Measurements from ENCODE around the gene MARCHF3. TPM values are rescaled to one million over a fixed set of nuclear protein-coding genes. Genes with fewer than 3 reads are reported as not detected.
"Not testable (repeated sequence)": the region's sequence is repeated elsewhere in the genome, so short reads cannot be mapped to it uniquely, and the experiment has no call there.

The MARCHF3 gene
- polyA plus RNA-seq, 3 donors: 2.8 to 37.9 (median 29.9) TPM

DNA sequence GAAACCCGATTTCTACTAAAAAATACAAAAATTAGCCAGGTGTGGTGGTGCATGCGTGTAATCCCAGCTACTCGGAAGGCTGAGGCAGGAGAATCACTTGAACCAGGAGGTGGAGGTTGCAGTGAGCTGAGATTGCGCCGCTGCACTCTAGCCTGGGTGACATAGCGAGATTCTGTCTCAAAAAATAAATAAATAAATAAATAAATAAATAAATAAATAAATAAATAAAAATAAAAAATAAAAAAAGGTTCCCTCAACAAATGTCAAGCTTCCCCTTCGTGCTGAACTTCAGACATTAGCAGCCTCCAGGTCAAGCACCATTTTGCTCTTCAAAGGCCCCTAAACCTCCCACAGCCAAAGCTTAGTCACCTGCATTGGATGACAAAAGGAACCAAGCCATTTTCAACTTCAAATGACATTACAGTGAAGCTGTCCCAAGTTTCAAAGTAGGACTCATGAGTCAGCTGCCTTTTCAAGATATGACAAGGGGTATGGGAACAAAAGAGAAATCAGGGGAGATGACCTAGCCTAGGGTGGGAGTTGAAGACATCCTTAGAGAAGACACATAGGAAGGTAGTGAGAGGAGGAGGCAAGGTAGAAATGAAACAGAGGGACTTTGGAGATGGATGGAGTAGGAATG, 6.7 kb downstream of the MARCHF3 start:
- WGBS, 3 donors: 94 to 97% (median 97%) methylated on average over 7 of the region's 7 CpGs
- H3K27ac ChIP-seq (ENCODE audit: low read depth, low read length): not testable (repeated sequence)

DNA sequence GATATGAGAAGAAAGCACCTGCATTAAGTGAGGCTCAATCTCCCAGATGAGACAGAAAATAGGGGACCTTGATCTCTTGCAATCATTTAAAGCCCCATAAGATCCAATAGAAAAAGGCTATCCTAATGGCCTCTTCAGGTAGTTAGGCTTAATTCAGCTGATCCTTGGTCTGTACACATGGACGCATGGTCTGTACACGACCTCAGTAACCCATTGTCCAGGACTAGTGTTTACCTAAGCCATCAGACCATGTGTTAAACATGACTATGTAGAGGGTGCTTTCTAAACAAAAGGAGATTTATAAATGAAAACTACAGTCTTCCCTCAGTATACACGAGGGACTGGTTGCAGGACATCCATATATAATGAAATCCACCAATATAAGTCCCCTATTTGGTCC, 7.5 kb downstream of the MARCHF3 start:
- H3K27ac ChIP-seq (ENCODE audit: low read depth, low read length): no peak overlapping the region
- 78 to 95% (median 93%) methylated on average over 3 of the region's 3 CpGs for WGBS, 3 donors

DNA sequence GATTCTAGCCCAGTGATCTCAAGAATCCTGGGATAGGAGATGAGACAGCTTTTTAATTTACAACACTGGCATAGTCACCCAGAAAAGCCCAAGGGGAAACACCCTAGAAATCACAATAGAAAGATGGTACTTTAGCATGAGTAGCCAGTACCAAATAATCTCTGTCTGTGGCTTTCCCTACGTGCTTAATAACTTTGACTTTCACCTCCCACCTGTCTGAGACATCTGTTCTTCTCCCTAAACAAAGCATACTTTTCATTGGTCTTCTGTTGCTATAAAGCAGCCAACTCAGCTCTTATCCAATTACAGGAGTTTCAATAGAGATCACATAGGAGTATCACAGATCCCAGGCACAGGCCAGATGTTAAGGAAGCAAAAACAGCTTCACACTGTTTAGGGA, 10.4 kb downstream of the MARCHF3 start:
- WGBS, 3 donors: 50 to 92% (median 79%) methylated on average over 1 of the region's 1 CpG
- no peak overlapping the region for H3K27ac ChIP-seq (ENCODE audit: low read depth, low read length)

DNA sequence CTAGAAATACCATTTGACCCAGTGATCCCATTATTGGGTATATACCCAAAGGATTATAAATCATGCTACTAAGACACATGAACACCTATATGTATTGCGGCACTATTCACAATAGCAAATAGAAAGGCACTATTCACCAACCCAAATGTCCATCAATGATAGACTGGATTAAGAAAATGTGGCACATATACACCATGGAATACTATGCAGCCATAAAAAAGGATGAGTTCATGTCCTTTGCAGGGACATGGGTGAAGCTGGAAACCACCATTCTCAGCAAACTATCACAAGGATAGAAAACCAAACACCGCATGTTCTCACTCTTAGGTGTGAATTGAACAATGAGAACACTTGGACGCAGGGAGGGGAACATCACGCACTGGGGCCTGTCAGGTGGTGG, 13.6 kb downstream of the MARCHF3 start:
- not testable (repeated sequence) for H3K27ac ChIP-seq (ENCODE audit: low read depth, low read length)
- 93 to 99% (median 98%) methylated on average over 4 of the region's 4 CpGs for WGBS, 3 donors

DNA sequence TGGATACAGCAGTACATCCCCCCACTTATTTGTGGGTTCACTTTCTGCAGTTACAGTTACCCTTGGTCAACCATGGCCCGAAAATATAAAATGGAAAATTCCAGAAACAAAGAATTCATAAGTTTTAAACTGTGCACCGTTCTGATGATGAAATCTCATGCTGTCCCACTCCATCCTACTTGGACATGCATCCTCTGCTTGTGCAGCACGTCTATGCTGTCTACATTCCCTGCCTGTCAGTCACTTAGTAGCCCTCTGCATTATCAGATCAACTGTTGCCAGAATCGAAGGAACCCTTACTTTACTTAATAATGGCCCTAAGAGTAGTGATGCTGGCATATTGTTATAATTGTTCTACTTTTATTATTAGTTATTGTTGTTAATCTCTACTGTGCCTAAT, 14.6 kb downstream of the MARCHF3 start:
- H3K27ac ChIP-seq (ENCODE audit: low read depth, low read length): no peak overlapping the region
- 70 to 78% (median 72%) methylated on average over 4 of the region's 4 CpGs for WGBS, 3 donors

DNA sequence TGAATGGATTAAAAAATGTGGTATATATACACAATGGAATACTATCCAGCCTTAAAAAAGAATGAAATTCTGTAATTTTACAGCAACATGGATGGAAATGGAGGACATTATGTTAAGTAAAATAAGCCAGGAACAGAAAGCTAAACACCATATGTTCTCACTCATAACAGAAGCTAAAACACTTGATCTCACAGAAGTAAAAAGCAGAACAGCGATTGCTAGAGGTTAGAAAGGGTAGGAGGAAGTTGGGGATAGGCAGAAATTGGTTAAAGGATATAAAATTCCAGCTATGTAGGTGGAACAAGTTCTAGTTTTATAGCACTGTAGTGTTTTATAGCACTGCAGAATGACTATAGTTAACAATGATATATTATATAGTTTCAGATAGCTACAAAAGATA, 15.8 kb downstream of the MARCHF3 start:
- 53 to 84% (median 56%) methylated on average over 1 of the region's 1 CpG for WGBS, 3 donors

DNA sequence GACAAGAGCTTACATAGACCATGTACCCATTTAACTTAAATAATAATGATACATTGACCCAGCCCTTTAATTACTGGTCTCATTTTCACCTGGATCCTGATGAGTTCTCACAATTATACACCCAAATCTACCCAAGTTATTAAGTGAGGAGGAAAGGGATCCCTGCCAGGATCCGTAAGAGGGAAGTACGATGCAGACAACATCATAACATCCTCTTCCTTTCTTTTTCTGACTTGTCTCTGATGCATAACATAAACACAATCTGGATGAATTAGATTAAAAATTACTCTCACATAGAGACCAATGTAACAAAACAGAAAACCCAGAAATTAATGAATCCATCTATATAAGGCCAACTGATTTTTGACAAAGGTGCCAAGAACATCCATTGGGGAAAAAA, 17.0 kb downstream of the MARCHF3 start:
- no peak overlapping the region for H3K27ac ChIP-seq (ENCODE audit: low read depth, low read length)
- 42 to 86% (median 50%) methylated on average over 2 of the region's 2 CpGs for WGBS, 3 donors

More for the DNA sequence above, 15.8 kb downstream of the MARCHF3 start:
- no peak overlapping the region for H3K27ac ChIP-seq (ENCODE audit: low read depth, low read length)

DNA sequence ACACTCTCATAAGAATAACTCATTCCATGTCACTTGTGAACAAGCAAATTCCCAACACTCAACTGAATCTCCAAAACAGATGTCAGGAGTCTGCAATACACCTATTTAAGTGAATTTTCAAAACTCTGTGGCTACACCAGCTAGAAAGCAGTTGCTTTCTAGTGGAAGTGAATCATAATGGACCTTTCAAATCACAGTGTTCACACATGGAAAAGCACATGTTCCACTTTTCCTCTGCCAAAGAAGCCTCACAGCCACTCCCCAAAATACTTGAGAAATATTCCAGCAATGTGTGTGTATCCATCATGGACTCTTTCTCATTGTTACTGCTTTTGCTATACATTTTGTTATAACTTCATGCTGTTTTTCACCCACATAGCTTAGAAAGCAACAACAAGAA, 17.4 kb downstream of the MARCHF3 start:
- H3K27ac ChIP-seq (ENCODE audit: low read depth, low read length): no peak overlapping the region

DNA sequence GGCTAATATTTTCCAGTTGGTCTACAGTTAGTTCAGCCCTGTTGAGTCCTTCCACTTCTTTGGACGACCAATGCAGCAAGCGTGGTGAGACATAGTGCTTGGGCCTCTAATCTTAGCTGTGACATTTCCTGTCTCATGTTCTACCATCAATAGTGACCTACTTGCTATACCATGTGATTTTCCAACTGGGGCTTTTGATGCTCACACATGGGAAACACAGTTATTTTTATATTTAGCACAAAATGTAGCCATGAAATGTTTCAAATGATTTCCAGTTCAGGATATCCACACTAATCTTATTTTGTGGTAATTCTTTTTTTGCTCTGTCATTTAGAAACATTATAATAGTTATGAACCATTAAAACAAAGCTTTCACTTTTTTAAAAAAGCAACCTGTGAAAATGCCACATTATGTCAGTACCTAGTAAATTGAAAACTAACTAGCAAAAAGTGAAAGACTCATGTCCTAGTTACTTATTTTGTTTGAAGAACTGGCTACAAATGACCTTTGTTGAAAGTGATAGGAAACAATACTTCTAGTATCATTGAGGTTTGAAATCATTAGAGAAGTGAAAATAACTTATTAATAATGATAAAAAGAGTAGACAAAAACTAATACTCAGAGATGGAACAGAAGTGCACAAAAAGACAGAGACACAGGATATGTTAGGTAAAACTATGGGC, 18.3 kb downstream of the MARCHF3 start:
- 73 to 91% (median 81%) methylated on average over 2 of the region's 2 CpGs for WGBS, 3 donors
- H3K27ac ChIP-seq (ENCODE audit: low read depth, low read length): no peak overlapping the region

DNA sequence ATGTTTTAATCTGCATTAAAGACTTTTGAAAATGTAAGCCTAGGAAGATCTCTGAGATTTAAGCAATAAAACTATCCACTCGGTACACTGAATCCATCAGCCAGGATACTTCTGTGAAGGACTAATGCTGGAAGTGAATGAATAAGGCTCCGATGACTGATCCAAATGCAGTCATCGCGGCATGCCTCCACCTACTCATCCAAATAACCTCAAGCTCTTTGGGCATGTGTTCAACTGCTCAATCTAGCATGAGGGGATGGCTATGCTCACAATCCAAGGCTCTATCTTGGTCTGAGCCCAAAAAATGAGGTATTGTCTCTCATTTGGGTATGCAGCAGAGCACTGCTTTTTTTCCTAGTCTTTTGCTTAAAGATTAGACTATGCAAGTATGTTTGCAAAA, 19.2 kb downstream of the MARCHF3 start:
- WGBS, 3 donors: 71 to 82% (median 72%) methylated on average over 4 of the region's 4 CpGs
- no peak overlapping the region for H3K27ac ChIP-seq (ENCODE audit: low read depth, low read length)

DNA sequence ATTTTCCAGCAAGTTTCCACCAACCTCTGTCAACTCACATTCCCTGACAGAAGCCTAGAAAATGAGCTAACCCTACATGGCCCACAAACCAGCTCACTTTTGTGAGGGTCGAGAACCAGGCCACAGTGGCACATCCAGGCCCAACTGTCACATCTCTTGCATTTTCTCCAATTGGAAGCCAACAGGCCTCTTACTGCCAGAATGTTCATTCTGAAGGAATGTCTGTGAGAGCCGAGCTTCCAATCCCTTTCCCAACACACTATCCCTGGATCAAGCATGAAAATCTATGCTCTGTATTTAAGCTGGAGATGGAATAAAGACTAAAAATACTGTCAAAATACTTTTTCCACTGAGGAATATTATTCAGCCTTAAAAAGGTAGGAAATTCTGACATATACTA, 20.0 kb downstream of the MARCHF3 start:
- no peak overlapping the region for H3K27ac ChIP-seq (ENCODE audit: low read depth, low read length)
- 74 to 82% (median 77%) methylated on average over 2 of the region's 2 CpGs for WGBS, 3 donors

DNA sequence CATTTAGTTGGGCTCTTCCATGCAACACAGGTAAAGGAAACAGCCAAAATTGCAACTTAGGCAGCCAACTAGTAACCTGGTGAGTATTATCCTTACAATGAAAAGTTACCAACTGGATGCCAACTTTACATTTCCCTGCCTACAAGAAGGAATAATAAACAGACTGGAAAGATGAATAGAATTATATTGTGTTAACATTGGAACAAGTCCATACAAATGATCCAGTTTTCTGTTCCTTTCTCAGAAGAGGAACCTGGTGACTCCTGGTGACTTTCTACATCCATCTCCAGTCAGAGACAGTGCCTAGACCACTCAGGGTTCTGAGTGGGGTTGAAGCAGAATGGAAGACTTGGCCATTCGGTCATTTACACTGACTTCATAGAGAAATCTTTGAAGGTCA, 20.6 kb downstream of the MARCHF3 start:
- 89 to 95% (median 93%) methylated on average over 1 of the region's 1 CpG for WGBS, 3 donors
- no peak overlapping the region for H3K27ac ChIP-seq (ENCODE audit: low read depth, low read length)

DNA sequence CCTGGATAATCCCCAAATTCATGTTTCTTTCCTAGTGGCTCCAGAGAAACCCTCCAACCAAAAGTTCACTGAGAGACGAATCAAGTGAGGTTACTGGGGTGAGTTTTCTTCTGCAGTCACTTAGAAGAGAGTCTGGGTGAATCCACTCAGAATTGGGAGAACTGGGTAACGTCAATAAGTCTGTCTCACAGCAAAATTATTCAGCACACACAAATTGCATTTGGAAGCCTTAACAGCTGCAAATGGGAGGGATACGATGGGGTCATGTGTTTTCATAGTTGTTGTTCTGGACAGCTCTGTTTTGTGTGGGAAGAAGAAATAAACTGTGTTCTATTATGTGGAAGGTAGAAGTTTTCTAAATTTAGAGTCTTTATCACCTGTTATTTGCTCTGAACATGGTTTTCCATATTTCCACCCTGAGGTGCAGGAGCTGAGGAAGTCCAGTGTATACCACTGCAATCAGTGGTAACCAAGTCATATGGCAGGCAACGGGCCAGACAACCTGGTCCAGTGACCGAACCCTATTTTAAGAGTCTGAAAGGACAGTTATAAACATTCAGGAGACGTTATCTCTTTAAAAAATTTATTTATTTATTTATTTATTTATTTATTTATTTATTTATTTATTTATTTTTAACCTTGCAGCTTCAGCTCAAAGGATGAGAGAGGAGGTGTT, 21.9 kb downstream of the MARCHF3 start:
- WGBS, 3 donors: 62 to 82% (median 80%) methylated on average over 6 of the region's 6 CpGs
- no peak overlapping the region for H3K27ac ChIP-seq (ENCODE audit: low read depth, low read length)

DNA sequence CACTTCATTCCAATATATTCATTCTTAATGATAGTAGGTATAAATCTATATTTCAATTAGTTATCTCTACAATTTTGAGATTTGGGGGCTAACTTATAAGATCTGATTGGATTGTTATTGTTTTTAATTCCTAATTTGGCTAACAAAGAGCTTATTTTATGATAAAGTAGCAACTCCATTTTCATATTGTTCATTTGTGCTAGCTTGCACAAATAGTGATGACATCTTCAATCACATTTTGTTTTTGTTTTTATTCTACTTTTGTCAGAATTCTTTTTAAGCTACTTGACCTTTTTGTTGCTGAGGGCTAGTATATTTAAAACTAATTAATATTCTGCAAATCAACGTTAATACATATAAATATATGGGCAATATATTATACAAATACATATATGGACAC, 22.8 kb downstream of the MARCHF3 start:
- 78 to 93% (median 91%) methylated on average over 1 of the region's 1 CpG for WGBS, 3 donors
- no peak overlapping the region for H3K27ac ChIP-seq (ENCODE audit: low read depth, low read length)

DNA sequence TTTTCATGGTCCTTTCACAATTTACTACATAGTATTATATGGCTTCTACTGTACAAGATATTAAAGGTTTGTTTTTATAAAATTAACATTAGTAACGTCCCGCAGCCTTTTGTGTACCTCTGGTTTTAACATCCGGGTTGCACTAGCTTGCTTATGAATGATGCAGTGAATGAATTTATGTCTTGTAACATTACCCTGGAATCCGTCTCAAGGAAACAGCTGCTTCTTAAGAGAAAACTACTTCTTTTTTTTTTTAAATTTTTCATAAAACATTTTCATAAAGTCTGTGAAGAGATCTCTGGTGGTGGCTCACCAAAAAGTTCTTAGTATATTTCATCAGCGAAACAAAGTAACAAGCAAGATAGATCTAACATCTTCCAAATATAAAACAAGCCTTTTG, 23.6 kb downstream of the MARCHF3 start:
- H3K27ac ChIP-seq (ENCODE audit: low read depth, low read length): no peak overlapping the region
- WGBS, 3 donors: 28 to 61% (median 30%) methylated on average over 5 of the region's 5 CpGs

DNA sequence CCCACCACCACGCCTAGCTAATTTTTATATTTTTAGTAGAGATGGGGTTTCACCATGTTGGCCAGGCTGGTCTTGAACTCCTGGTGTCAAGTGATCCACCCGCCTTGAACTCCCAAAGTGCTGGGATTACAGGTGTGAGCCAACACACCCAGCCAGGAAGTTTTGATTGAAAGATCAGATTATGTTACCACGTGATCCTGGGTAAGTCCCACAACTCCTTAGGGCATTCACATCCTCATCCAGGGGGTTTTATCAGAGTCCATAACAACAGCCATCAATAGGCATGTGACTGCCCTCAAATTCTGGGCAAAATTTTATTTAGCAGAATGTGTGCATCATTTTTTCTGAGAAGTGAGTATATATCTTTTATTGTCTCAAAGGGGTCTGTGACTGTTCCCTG, 25.1 kb downstream of the MARCHF3 start:
- 78 to 86% (median 83%) methylated on average over 3 of the region's 3 CpGs for WGBS, 3 donors
- not testable (repeated sequence) for H3K27ac ChIP-seq (ENCODE audit: low read depth, low read length)

DNA sequence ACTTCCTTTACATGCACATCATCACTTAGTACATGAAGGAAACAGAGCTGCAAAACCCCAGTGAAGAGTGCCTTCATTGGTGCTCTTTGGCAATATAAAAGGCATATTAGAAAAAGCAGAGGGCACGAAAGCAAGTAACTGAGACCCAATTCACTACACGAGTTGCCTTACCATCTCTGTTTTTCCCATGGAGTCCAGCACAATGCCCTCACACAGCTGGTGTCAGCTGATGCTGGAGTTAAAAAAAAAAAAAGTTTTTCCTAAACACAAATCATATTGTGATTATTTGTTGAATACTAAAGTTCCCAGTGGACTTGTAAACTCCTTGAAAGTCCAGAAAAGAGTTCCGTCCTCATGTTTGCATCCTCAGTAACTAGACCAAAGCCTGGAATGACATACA, 25.6 kb downstream of the MARCHF3 start:
- no peak overlapping the region for H3K27ac ChIP-seq (ENCODE audit: low read depth, low read length)
- WGBS, 3 donors: 72 to 90% (median 86%) methylated on average over 3 of the region's 3 CpGs

DNA sequence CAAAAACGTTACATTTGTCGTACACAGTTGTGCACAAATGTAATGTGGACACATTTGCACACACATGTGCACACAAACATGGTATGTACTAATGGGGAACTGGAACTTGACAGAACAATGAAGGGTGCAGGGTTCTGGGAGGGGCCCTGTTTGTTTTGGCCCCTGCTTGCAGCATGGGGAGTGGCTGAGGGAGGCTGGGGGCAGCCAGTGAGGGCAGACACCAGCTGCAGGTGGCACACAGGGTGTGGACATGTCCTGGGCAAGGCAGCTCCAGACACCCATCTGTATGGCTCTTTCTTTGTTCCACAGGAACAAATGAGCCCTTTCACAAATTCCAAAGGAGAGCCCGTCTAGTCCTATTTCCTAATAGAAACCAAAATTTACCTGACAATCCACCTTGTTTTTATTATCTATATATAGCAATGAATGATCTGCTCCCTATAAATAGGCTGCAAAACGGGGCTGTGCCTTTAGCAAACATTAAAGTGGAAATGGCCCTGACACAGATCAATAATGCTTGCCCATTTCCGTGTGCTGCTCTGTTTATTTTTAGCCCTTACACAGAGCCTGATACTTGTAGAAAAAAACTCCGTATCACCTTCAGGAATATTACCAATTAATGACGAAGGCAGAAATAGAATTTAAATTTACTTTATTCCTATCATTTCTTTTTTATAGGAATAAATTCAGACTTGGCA, 26.4 kb downstream of the MARCHF3 start:
- no peak overlapping the region for H3K27ac ChIP-seq (ENCODE audit: low read depth, low read length)
- 43 to 87% (median 79%) methylated on average over 7 of the region's 7 CpGs for WGBS, 3 donors

DNA sequence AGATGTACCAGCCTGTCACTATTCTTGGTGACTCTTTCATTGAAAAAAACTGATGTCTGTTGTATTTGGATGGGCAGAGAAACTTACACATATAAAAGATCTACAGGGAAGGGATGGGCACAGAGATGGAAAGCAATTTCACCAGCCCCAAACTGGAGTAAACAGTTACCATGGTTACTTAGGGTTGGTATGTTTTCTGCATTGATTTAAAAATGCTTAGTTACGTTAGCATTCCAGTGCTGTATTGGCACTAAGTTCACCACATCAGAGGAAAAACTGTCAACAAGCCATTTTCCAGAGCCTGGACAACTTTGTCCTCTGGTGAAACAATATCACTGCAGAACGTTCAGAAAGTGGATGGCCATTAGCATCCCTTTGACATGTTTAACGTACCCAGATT, 28.0 kb downstream of the MARCHF3 start:
- WGBS, 3 donors: 50 to 64% (median 60%) methylated on average over 3 of the region's 3 CpGs
- no peak overlapping the region for H3K27ac ChIP-seq (ENCODE audit: low read depth, low read length)
